PC-3 (cell line): ENCODE results near the gene DYNC1LI1. TPM values are rescaled to one million over a fixed set of nuclear protein-coding genes. Genes with fewer than 3 reads are reported as not detected.

Experiments used
- ATAC-seq: fragments of 200-7000 bp; cut with Tn5 transposase; 2 replicates; pipeline ENCODE4 v1.9.1; 2020; ENCODE audit warnings: mild to moderate bottlenecking, moderate library complexity
- BruUV-seq: library from RNA; stranded (reverse); fragments of 400-500 nt; replicated peaks from 2 replicates; lab custom pipeline; 2021; lab: Mats Ljungman, UMichigan
- CTCF ChIA-PET: fragments of 300-600 bp; sonication (Branson Sonifier 250); formaldehyde crosslinking; loops from one replicate; lab custom pipeline; 2022; ENCODE audit warnings: antibody characterized with exemption; lab: Charles Lee
- POLR2A ChIA-PET: fragments of 300-600 bp; sonication (Branson Sonifier 250); formaldehyde crosslinking; loops from one replicate; lab custom pipeline; 2022; ENCODE audit warnings: antibody characterized with exemption; ENCODE audit not compliant: unreplicated experiment; lab: Charles Lee
- DNase-seq: peaks from one replicate; pipeline ENCODE4 v3.0.0-alpha.2; 2015
- H2AFZ ChIP-seq: fragments of 300-600 bp; sonication (generic); 2 replicates; pipeline ENCODE4 v1.6.0; 2016; ENCODE audit warnings: antibody characterized with exemption, low read length
- H3F3A ChIP-seq: fragments of 300-600 bp; sonication (generic); one replicate; pipeline ENCODE4 v1.6.0; 2017; ENCODE audit warnings: antibody characterized with exemption, low read length, control low read depth, mild to moderate bottlenecking; ENCODE audit not compliant: unreplicated experiment
- H3K27ac ChIP-seq: fragments of 300-600 bp; sonication (generic); 2 replicates; pipeline ENCODE4 v1.5.1; 2016; ENCODE audit warnings: mild to moderate bottlenecking, low read length
- H3K27me3 ChIP-seq: fragments of 300-600 bp; sonication (generic); 2 replicates; pipeline ENCODE4 v1.6.1; 2016; ENCODE audit warnings: low read length, mixed read lengths
- H3K36me3 ChIP-seq: fragments of 300-600 bp; sonication (generic); 2 replicates; pipeline ENCODE4 v1.6.1; 2016; ENCODE audit warnings: low read depth, mixed run types, low read length, mixed read lengths
- H3K4me1 ChIP-seq: fragments of 300-600 bp; sonication (generic); 2 replicates; pipeline ENCODE4 v1.5.1; 2016; ENCODE audit warnings: low read length; ENCODE audit not compliant: insufficient read depth
- H3K4me2 ChIP-seq: fragments of 300-600 bp; sonication (generic); 2 replicates; pipeline ENCODE4 v1.6.0; 2016; ENCODE audit warnings: low read length
- H3K4me3 ChIP-seq: fragments of 300-600 bp; sonication (generic); 2 replicates; pipeline ENCODE4 v1.5.1; 2016; ENCODE audit warnings: mild to moderate bottlenecking, low read length, mixed read lengths
- H3K79me2 ChIP-seq: fragments of 300-600 bp; sonication (generic); 2 replicates; pipeline ENCODE4 v1.6.1; 2017; ENCODE audit warnings: low read length, mixed read lengths
- H3K9ac ChIP-seq: fragments of 300-600 bp; sonication (generic); 2 replicates; pipeline ENCODE4 v1.6.0; 2016; ENCODE audit warnings: mild to moderate bottlenecking, low read length
- H3K9me2 ChIP-seq: fragments of 300-600 bp; sonication (generic); replicated peaks from 2 replicates; pipeline ENCODE4 v1.6.1; 2016; ENCODE audit warnings: mixed run types, low read length, mixed read lengths
- H3K9me3 ChIP-seq: fragments of 300-600 bp; sonication (generic); 2 replicates; pipeline ENCODE4 v1.6.1; 2016; ENCODE audit warnings: low read length, mixed read lengths
- H4K20me1 ChIP-seq: fragments of 300-600 bp; sonication (generic); 2 replicates; pipeline ENCODE4 v1.6.1; 2016; ENCODE audit warnings: low read length, mixed read lengths
- EZH2 ChIP-seq: fragments of 300-600 bp; sonication (generic); IDR thresholded peaks from one replicate; pipeline ENCODE4 v1.6.1; 2017; ENCODE audit warnings: antibody characterized with exemption, mild to moderate bottlenecking, low read length; ENCODE audit not compliant: unreplicated experiment
- EZH2phosphoT487 ChIP-seq: fragments of 300-600 bp; sonication (generic); IDR thresholded peaks from 2 replicates; pipeline ENCODE4 v1.6.1; 2018; ENCODE audit warnings: mild to moderate bottlenecking, antibody characterized with exemption, low read length, borderline replicate concordance
- intact Hi-C: fragments of 100-400 bp; cut with micrococcal nuclease; formaldehyde crosslinking; loops from 2 replicates; pipeline ENCODE4 v1.9.0; 2023
- total RNA-seq: library from RNA; depleted of rRNA; stranded (reverse); fragments of >200 nt; gene quantifications from 2 replicates; pipeline ENCODE4 v1.2.3, GENCODE V29; 2014
- TF ChIP-seq, protein P1 (sequence below): fragments of 300-600 bp; sonication (generic); conservative IDR thresholded peaks from 2 replicates; pipeline ENCODE4 v1.5.1; 2017; ENCODE audit warnings: antibody characterized with exemption, low read depth, mild to moderate bottlenecking, low read length

Gene DYNC1LI1
- total RNA-seq, 1 experiment from 2014 or later: 44.2 TPM

DNA sequence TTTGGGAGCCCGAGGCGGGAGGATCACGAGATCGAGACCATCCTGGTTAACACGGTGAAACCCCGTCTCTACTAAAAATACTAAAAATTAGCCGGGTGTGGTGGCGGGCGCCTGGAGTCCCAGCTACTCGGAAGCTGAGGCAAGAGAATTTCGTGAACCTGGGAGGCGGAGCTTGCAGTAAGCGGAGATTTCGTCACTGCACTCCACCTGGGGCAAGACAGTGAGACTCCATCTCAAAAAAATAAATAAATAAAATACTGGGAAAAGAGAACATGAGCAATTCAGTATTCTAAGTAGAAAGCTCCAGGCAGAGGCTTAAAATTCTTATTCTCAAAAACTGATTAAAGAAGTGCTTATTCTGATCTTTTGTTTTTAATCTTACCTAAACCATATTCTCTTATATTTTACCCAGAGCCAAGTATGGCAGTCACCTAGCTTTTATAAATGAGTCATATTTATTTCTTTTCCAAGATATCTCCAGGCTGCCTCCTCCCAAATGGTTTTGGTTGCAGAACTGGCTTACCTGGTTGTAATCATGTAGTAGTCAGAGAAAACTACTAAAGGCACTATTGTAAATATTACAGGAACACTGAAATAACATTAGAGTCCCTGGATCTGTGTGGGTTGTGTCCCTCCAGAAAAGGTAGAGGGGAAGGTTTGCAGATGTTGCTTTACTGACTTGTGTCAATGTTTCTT is 45.8 kb upstream of the DYNC1LI1 start:
- H3K9me3 ChIP-seq: no peaks in the 10 kb centered on the region
- H3K4me2 ChIP-seq: peak overlapping the region; percentile 75
- TF ChIP-seq, protein P1, sequence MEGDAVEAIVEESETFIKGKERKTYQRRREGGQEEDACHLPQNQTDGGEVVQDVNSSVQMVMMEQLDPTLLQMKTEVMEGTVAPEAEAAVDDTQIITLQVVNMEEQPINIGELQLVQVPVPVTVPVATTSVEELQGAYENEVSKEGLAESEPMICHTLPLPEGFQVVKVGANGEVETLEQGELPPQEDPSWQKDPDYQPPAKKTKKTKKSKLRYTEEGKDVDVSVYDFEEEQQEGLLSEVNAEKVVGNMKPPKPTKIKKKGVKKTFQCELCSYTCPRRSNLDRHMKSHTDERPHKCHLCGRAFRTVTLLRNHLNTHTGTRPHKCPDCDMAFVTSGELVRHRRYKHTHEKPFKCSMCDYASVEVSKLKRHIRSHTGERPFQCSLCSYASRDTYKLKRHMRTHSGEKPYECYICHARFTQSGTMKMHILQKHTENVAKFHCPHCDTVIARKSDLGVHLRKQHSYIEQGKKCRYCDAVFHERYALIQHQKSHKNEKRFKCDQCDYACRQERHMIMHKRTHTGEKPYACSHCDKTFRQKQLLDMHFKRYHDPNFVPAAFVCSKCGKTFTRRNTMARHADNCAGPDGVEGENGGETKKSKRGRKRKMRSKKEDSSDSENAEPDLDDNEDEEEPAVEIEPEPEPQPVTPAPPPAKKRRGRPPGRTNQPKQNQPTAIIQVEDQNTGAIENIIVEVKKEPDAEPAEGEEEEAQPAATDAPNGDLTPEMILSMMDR: no peak
- no peak for TF ChIP-seq EZH2phosphoT487
- no peak for TF ChIP-seq EZH2
- no peaks in the 10 kb centered on the region for H3F3A ChIP-seq
- H3K27ac ChIP-seq: peak overlapping the region; percentile 54
- intact Hi-C loops: loop anchor here (5.0 kb wide), 1 partner anchor 34 kb away; no protein-coding TSS in a partner anchor
- DNase-seq (peak; percentile 90), ATAC-seq (peak; percentile 62)
- no peaks in the 10 kb centered on the region for H3K36me3 ChIP-seq
- no peaks in the 10 kb centered on the region for H4K20me1 ChIP-seq
- ChIA-PET POLR2A (no interaction called here), CTCF (interaction anchor here (0.6 kb wide), 1 partner anchor 9 kb away, joined by 3 read pairs; no protein-coding TSS in a partner anchor)
- H3K27me3 ChIP-seq: no peaks in the 10 kb centered on the region
- no TSS peak for BruUV-seq
- H2AFZ ChIP-seq: peak overlapping the region; percentile 13; the same call in 1 of the 2 replicates
- H3K9ac ChIP-seq: no peak overlapping the region
- H3K4me3 ChIP-seq: peak overlapping the region; percentile 45; the same call in 1 of the 2 replicates
- H3K9me2 ChIP-seq: no peaks in the 10 kb centered on the region
- peaks cover 27% of the 10 kb centered on the region for H3K4me1 ChIP-seq
- no peaks in the 10 kb centered on the region for H3K79me2 ChIP-seq

DNA sequence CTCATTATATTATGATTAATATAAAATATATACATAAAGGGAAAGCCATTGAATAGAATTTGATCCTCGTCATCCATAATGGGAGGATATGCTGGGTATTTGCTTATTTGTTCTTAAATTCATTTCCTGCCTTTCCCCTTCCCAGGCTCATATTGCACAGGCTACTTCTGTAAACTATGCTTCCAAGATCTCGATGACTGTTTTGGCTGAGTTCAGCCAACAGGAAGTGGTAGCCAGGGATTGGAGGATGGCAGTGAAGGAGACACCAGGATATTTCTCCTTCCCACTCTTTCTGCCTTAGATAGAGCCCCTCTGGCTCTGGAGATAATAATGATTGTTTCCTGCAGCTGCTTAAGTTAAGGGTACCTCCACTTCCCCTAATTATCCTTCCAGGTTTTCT is 44.3 kb upstream of the DYNC1LI1 start:
- H3K79me2 ChIP-seq: no peaks in the 10 kb centered on the region
- peak overlapping the region; percentile 57 for H2AFZ ChIP-seq
- H4K20me1 ChIP-seq: no peaks in the 10 kb centered on the region
- no peaks in the 10 kb centered on the region for H3K36me3 ChIP-seq
- H3K9me3 ChIP-seq: no peaks in the 10 kb centered on the region
- DNase-seq (peak; percentile 84), ATAC-seq (peak; percentile 99)
- ChIA-PET POLR2A (no interaction called here), CTCF (no interaction called here)
- H3K9ac ChIP-seq: peak overlapping the region; percentile 2; the same call in 1 of the 2 replicates
- intact Hi-C loops: loop anchor here (5.0 kb wide), 1 partner anchor 33 kb away; no protein-coding TSS in a partner anchor
- peak overlapping the region; percentile 62 for H3K27ac ChIP-seq
- no TSS peak for BruUV-seq
- H3K27me3 ChIP-seq: no peaks in the 10 kb centered on the region
- no peaks in the 10 kb centered on the region for H3F3A ChIP-seq
- peaks cover 27% of the 10 kb centered on the region for H3K4me1 ChIP-seq
- H3K4me2 ChIP-seq: peak overlapping the region; percentile 18
- H3K4me3 ChIP-seq: no peak overlapping the region
- no peaks in the 10 kb centered on the region for H3K9me2 ChIP-seq
- TF ChIP-seq, protein P1: no peak
- TF ChIP-seq EZH2phosphoT487: no peak
- TF ChIP-seq EZH2: no peak

DNA sequence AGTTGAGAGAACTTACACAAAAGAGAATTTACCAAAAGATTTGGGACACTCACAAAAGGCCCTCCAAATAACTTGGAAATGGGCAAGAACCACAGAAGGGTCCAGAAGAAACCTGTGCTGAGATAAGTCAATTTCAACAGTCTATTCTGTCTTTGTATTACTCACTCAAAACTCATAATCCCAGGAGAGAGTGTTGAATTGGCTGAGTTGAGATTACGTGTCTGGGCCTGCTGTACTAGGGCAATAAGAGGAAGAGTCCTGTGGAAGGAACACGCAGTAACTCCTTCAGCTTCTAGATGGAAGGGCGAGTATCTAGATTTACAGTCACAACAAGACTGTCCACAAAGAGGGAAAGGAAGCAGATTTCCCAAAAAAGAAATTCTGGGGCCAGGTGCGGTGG is 42.5 kb upstream of the DYNC1LI1 start:
- intact Hi-C loops: no loop called here
- Histone ChIP-seq H3K27me3 (no peaks in the 10 kb centered on the region), H3K9me2 (no peaks in the 10 kb centered on the region), H2AFZ (no peak overlapping the region), H3K36me3 (no peaks in the 10 kb centered on the region), H3K4me2 (no peak overlapping the region), H3K79me2 (no peaks in the 10 kb centered on the region), H3K9ac (no peak overlapping the region), H3K27ac (no peak overlapping the region), H4K20me1 (no peaks in the 10 kb centered on the region), H3K4me3 (no peak overlapping the region), H3K4me1 (peaks cover 27% of the 10 kb centered on the region), H3F3A (no peaks in the 10 kb centered on the region), H3K9me3 (no peaks in the 10 kb centered on the region)
- ChIA-PET CTCF (no interaction called here), POLR2A (no interaction called here)
- ATAC-seq: no peak
- TF ChIP-seq, protein P1: no peak
- no peak for TF ChIP-seq EZH2
- TF ChIP-seq EZH2phosphoT487: no peak
- DNase-seq: no peak
- BruUV-seq: no TSS peak
